BLaER1 (cell line): Measurements from ENCODE around the gene ANKZF1.

Experiments
- H3K27ac ChIP-seq: shearing (Covaris generic); formaldehyde crosslinking; 2 replicates; pipeline ENCODE4 v1.8.1; 2022
- H3K27me3 ChIP-seq: shearing (Covaris generic); formaldehyde crosslinking; 2 replicates; pipeline ENCODE4 v1.8.1; 2022
- H3K36me3 ChIP-seq: shearing (Covaris generic); formaldehyde crosslinking; 2 replicates; pipeline ENCODE4 v1.8.1; 2022
- H3K4me1 ChIP-seq: shearing (Covaris generic); formaldehyde crosslinking; 2 replicates; pipeline ENCODE4 v1.8.1; 2022
- H3K4me2 ChIP-seq: shearing (Covaris generic); formaldehyde crosslinking; 2 replicates; pipeline ENCODE4 v1.8.1; 2022
- H3K4me3 ChIP-seq: shearing (Covaris generic); formaldehyde crosslinking; 2 replicates; pipeline ENCODE4 v1.8.1; 2022
- H3K9ac ChIP-seq: shearing (Covaris generic); formaldehyde crosslinking; 2 replicates; pipeline ENCODE4 v1.8.1; 2022
- H3K9me3 ChIP-seq: shearing (Covaris generic); formaldehyde crosslinking; 2 replicates; pipeline ENCODE4 v1.8.1; 2022
- H4K20me1 ChIP-seq: shearing (Covaris generic); formaldehyde crosslinking; 2 replicates; pipeline ENCODE4 v1.8.1; 2022
- Cebpa-rat ChIP-seq: shearing (Covaris generic); IDR thresholded peaks from 2 replicates; pipeline ENCODE4 v1.8.1; 2022

Gene ANKZF1

DNA sequence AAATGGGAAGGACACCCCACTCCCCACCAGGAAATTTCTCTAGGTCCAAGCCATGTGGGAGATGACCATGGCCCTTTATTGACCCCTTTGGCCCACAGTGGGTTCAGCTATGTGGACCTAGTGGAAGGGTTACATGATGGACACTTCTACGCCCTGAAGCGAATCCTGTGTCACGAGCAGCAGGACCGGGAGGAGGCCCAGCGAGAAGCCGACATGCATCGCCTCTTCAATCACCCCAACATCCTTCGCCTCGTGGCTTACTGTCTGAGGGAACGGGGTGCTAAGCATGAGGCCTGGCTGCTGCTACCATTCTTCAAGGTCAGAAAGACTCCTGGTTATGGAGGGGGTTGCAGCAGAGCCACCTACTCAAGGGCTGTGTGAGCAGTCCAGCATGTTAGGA lies 17.0 kb downstream of the ANKZF1 start:
- H3K9me3 ChIP-seq, result no peaks in the 10 kb centered on the region
- H3K27me3 ChIP-seq, result no peaks in the 10 kb centered on the region
- H3K36me3 ChIP-seq, result peaks cover 18% of the 10 kb centered on the region; the same call in 1 of the 2 replicates
- 0 out of 2 replicates have a peak, but pooled peaks cover 5% of the 10 kb centered on the region for H4K20me1 ChIP-seq
- H3K9ac ChIP-seq, result peak overlapping the region; percentile 94; the same call in 1 of the 2 replicates
- H3K4me1 ChIP-seq, result peaks cover 70% of the 10 kb centered on the region
- no peak overlapping the region for H3K27ac ChIP-seq
- H3K4me3 ChIP-seq, result peak overlapping the region; percentile 94; the same call in 1 of the 2 replicates
- peak overlapping the region; percentile 98 for H3K4me2 ChIP-seq
- TF ChIP-seq Cebpa-rat, result no peak

DNA sequence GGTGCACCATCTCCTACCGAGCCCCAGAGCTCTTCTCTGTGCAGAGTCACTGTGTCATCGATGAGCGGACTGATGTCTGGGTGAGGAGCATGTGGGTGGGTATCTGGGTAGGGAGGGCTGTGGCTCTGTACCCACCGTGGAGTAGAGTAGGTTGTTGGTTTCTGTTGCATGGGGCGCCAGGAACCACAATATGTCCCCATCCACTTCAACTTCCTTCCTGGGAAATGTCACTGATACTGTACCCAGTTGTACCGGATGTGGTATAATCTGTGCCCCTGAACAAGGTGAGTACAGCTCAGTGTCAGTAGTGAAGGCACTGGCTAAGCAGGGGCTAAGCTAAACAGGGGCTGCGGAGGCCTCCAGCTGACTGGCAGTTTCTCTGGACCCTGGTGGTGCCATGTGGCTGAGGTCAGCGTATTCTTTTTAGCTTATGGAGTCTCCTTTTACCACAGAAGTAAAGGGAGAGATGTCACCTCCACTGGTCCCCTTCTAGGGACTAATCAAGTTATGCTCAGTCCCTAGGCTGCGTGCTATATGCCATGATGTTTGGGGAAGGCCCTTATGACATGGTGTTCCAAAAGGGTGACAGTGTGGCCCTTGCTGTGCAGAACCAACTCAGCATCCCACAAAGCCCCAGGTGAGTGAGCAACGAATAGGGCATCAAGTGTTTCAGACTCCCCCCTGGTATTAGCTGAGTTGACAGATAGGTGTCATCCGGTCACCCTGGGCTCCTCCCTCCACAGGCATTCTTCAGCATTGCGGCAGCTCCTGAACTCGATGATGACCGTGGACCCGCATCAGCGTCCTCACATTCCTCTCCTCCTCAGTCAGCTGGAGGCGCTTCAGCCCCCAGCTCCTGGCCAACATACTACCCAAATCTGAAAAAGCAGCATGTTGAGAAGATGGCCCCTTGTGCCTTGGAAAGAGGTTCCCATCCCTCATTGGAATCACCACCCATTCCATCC lies 18.4 kb downstream of the ANKZF1 start:
- H4K20me1 ChIP-seq, result 0 out of 2 replicates have a peak, but pooled peaks cover 5% of the 10 kb centered on the region
- no peak overlapping the region for H3K9ac ChIP-seq
- no peaks in the 10 kb centered on the region for H3K9me3 ChIP-seq
- H3K4me3 ChIP-seq, result no peak overlapping the region
- H3K4me1 ChIP-seq, result peaks cover 84% of the 10 kb centered on the region
- H3K27ac ChIP-seq, result no peak overlapping the region; the same call in 1 of the 2 replicates
- peaks cover 11% of the 10 kb centered on the region; the same call in 1 of the 2 replicates for H3K27me3 ChIP-seq
- H3K4me2 ChIP-seq, result peak overlapping the region; percentile 98
- TF ChIP-seq Cebpa-rat, result no peak
- peaks cover 18% of the 10 kb centered on the region; the same call in 1 of the 2 replicates for H3K36me3 ChIP-seq

DNA sequence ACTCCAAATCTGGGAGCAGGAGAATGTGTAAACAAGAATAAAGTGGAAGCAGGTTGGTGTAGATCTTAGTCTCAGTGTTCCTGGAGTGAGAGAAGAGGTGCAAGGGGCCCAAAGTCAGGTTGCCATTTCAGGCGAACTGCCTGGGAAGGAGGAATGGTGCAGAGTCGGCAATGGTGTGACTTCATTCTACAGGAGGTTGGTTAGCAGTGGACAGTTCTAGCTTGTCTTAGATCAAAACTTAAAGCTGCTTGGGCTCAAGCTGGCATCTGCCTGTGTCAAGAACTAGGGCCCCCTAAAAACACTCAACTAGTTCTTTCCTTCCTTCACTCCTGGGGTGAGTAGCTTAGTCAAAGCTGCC lies 19.2 kb downstream of the ANKZF1 start:
- peak overlapping the region; percentile 48; the same call in 1 of the 2 replicates for H3K4me3 ChIP-seq
- H3K4me2 ChIP-seq, result peak overlapping the region; percentile 98
- H3K27me3 ChIP-seq, result peaks cover 16% of the 10 kb centered on the region; the same call in 1 of the 2 replicates
- H3K9me3 ChIP-seq, result no peaks in the 10 kb centered on the region
- 0 out of 2 replicates have a peak, but pooled peaks cover 5% of the 10 kb centered on the region for H4K20me1 ChIP-seq
- no peak for TF ChIP-seq Cebpa-rat
- peak overlapping the region; percentile 46 for H3K9ac ChIP-seq
- H3K36me3 ChIP-seq, result peaks cover 18% of the 10 kb centered on the region; the same call in 1 of the 2 replicates
- peak overlapping the region; percentile 69 for H3K27ac ChIP-seq
- peaks cover 93% of the 10 kb centered on the region for H3K4me1 ChIP-seq

DNA sequence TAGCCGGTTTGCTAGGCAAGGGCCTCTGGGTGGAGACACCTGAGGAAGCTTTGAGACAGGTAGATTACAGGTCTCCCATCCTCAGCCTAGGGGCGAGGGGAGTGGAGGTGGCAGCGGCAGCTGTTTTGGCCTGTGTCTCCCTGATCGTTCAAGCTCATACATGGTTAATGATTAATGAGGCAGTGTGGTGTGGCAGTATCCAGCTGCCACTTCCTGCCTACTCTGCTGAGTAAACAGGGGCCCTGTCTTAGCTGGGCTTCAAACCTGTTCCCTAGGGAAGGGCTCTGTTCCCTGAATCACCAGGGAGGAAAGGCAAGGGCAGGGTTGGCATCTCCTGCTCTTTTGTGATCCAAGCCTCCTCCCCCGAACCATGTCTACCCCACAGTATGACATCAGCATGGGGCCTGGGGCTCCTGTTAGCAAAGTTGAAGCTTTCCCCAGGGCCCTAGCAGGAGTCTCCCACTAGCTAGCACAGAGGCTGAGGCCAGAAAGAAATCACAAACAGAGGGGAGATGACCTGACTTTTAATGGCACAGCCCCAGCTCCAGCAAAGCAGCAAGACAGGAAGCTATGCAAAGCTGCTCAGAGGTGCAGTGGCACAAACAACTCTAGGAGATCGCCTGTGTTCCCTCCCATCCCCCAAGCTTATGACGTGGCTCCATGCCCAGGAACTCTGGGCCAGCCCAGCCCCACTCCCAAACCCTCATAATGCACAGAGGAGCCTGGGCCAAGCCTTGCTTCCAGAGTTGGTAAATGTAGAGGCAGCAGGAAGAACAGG lies 19.8 kb downstream of the ANKZF1 start:
- H3K27ac ChIP-seq, result peak overlapping the region; percentile 69
- H3K4me3 ChIP-seq, result peak overlapping the region; percentile 48

DNA sequence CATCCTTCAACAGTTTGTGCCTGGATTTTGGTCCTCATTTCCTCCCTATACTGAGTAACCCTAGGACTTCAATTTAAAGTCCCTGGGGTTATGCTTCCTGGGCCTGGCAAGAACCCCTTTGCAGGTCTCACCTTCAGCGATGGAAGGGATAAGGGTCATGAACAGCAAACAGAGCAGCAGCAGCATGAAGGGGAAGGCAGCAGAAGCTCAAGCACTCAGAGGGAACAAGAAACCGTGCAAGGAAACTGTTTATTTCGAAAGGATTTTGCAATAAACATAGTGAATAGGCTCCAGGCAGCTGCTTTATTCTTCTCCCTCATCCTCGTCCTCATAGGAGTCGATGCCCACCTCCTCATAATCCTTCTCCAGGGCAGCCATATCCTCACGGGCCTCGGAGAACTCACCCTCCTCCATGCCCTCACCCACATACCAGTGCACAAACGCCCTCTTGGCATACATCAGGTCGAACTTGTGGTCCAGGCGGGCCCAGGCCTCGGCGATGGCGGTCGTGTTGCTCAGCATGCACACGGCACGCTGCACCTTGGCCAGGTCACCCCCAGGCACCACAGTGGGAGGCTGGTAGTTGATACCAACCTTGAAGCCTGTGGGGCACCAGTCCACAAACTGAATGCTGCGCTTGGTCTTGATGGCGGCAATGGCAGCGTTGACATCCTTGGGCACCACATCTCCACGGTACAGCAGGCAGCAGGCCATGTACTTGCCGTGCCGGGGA lies 20.6 kb downstream of the ANKZF1 start:
- H3K36me3 ChIP-seq, result peaks cover 18% of the 10 kb centered on the region; the same call in 1 of the 2 replicates
- H4K20me1 ChIP-seq, result 0 out of 2 replicates have a peak, but pooled peaks cover 5% of the 10 kb centered on the region

More for the DNA sequence above, 19.8 kb downstream of the ANKZF1 start:
- peaks cover 18% of the 10 kb centered on the region; the same call in 1 of the 2 replicates for H3K36me3 ChIP-seq
- peaks cover 95% of the 10 kb centered on the region for H3K4me1 ChIP-seq
- H3K9me3 ChIP-seq, result no peaks in the 10 kb centered on the region
- peak overlapping the region; percentile 98 for H3K4me2 ChIP-seq
- no peak for TF ChIP-seq Cebpa-rat
- H4K20me1 ChIP-seq, result 0 out of 2 replicates have a peak, but pooled peaks cover 5% of the 10 kb centered on the region
- peak overlapping the region; percentile 46 for H3K9ac ChIP-seq
- H3K27me3 ChIP-seq, result peaks cover 16% of the 10 kb centered on the region; the same call in 1 of the 2 replicates

DNA sequence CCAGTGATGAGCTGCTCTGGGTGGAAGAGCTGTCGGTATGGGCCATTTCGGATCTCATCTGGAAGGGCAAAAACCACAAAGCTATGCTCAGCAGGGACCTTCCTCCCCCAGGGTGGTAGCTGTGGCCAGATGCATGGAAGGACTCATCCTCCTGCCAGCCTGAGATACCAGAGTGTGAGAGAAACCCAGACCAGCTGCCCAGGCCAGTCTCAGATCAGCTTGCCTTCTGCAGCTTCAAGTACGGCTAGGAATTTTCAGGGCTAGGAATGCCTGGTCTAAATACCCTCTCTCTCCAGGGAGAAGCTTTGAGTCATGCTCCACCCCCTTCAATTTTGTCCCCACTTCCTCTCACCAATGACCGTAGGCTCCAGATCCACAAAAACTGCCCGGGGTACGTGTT lies 22.1 kb downstream of the ANKZF1 start:
- TF ChIP-seq Cebpa-rat, result no peak
- Histone ChIP-seq H3K4me3 (no peak overlapping the region), H3K27ac (no peak overlapping the region), H4K20me1 (0 out of 2 replicates have a peak, but pooled peaks cover 5% of the 10 kb centered on the region), H3K4me1 (peaks cover 87% of the 10 kb centered on the region), H3K9me3 (no peaks in the 10 kb centered on the region), H3K27me3 (peaks cover 16% of the 10 kb centered on the region; the same call in 1 of the 2 replicates), H3K9ac (no peak overlapping the region), H3K4me2 (peak overlapping the region; percentile 98), H3K36me3 (peaks cover 18% of the 10 kb centered on the region; the same call in 1 of the 2 replicates)

More for the DNA sequence above, 20.6 kb downstream of the ANKZF1 start:
- Histone ChIP-seq H3K27me3 (peaks cover 16% of the 10 kb centered on the region; the same call in 1 of the 2 replicates), H3K4me3 (peak overlapping the region; percentile 48), H3K4me1 (peaks cover 97% of the 10 kb centered on the region), H3K9me3 (no peaks in the 10 kb centered on the region), H3K9ac (peak overlapping the region; percentile 46), H3K27ac (peak overlapping the region; percentile 69), H3K4me2 (peak overlapping the region; percentile 98)
- no peak for TF ChIP-seq Cebpa-rat

DNA sequence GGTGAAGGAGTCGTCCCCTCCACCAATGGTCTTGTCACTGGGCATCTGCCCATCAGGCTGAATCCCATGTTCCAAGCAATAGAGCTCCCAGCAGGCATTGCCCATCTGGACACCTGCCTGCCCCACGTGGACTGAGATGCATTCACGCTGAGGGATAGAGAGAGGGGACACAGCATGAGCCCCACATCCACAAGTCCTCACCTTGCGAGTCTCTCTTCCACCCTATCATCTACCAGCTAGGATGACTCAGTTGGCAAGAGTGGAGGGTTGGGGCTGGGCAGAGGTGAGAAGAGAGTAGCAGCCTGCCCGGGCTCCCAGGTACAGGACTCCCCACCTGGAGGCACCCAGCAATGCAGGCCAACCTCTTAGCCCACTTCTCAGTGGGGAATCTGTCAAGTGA lies 22.5 kb downstream of the ANKZF1 start:
- H3K27ac ChIP-seq, result no peak overlapping the region
- H3K4me2 ChIP-seq, result peak overlapping the region; percentile 98
- peak overlapping the region; percentile 71 for H3K4me3 ChIP-seq
- TF ChIP-seq Cebpa-rat, result no peak
- H3K27me3 ChIP-seq, result peaks cover 16% of the 10 kb centered on the region; the same call in 1 of the 2 replicates
- H3K9ac ChIP-seq, result peak overlapping the region; percentile 71; the same call in 1 of the 2 replicates
- H3K36me3 ChIP-seq, result peaks cover 17% of the 10 kb centered on the region; the same call in 1 of the 2 replicates
- no peaks in the 10 kb centered on the region for H3K9me3 ChIP-seq
- peaks cover 83% of the 10 kb centered on the region for H3K4me1 ChIP-seq
- 0 out of 2 replicates have a peak, but pooled peaks cover 5% of the 10 kb centered on the region for H4K20me1 ChIP-seq

DNA sequence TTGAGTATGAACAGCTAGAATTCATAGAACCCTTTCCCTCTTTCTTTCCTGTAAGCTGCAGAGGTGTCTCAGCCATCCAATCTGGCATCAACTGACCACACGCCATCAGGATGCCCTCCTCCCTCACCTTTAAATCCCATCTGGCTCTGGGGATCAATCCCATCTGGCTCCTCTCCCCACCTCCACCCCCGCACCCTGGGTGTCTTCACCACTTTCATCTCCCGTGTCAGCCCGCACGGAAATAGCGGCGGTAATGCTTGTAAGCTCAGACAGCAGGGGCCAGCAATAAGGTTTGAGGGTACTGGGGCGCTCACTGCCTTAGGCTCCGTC lies 22.9 kb downstream of the ANKZF1 start:
- no peak for TF ChIP-seq Cebpa-rat
- H3K27ac ChIP-seq, result peak overlapping the region; percentile 67; the same call in 1 of the 2 replicates
- peaks cover 14% of the 10 kb centered on the region; the same call in 1 of the 2 replicates for H3K36me3 ChIP-seq
- H3K9ac ChIP-seq, result peak overlapping the region; percentile 71
- peak overlapping the region; percentile 98 for H3K4me2 ChIP-seq
- H3K4me3 ChIP-seq, result peak overlapping the region; percentile 71
- H3K27me3 ChIP-seq, result peaks cover 16% of the 10 kb centered on the region; the same call in 1 of the 2 replicates
- H4K20me1 ChIP-seq, result 0 out of 2 replicates have a peak, but pooled peaks cover 5% of the 10 kb centered on the region
- H3K9me3 ChIP-seq, result no peaks in the 10 kb centered on the region
- H3K4me1 ChIP-seq, result peaks cover 78% of the 10 kb centered on the region
